HepG2 (cell line): ENCODE data around the gene NOTO. TPM values are rescaled to one million over a fixed set of nuclear protein-coding genes. Genes with fewer than 3 reads are reported as not detected.

Experiments used
- ARID2 ChIP-seq: sonication (generic); formaldehyde crosslinking; IDR thresholded peaks from 2 replicates; pipeline ENCODE4 v1.8.1; 2022; ENCODE audit warnings: mild to moderate bottlenecking, missing genetic modification reagents, borderline replicate concordance
- ARNT ChIP-seq: fragments of 450-650 bp; IDR thresholded peaks from 2 replicates; pipeline ENCODE4 v1.6.1; 2017
- BCL3 ChIP-seq: sonication (generic); formaldehyde crosslinking; IDR thresholded peaks from 2 replicates; pipeline ENCODE4 v1.5.1; 2020; ENCODE audit warnings: mild to moderate bottlenecking, missing genetic modification reagents, moderate library complexity
- CTCF ChIP-seq: sonication (generic); formaldehyde crosslinking; IDR thresholded peaks from 2 replicates; pipeline ENCODE4 v1.5.0; 2020; ENCODE audit warnings: mild to moderate bottlenecking, missing genetic modification reagents, moderate library complexity
- ETV5 ChIP-seq: IDR thresholded peaks from 2 replicates; pipeline ENCODE4 v1.6.1; 2018; ENCODE audit warnings: missing biosample characterization, missing genetic modification reagents, inconsistent platforms, borderline replicate concordance
- KAT7 ChIP-seq: IDR thresholded peaks from 2 replicates; pipeline ENCODE4 v1.6.1; 2018; ENCODE audit warnings: borderline replicate concordance, missing compliant biosample characterization
- KLF13 ChIP-seq: sonication (generic); formaldehyde crosslinking; IDR thresholded peaks from 2 replicates; pipeline ENCODE4 v1.4.0; 2020; ENCODE audit warnings: mild to moderate bottlenecking, missing genetic modification reagents
- MEF2D ChIP-seq: sonication (generic); formaldehyde crosslinking; IDR thresholded peaks from 2 replicates; pipeline ENCODE4 v1.5.1; 2020; ENCODE audit warnings: mild to moderate bottlenecking, missing genetic modification reagents
- NFIB ChIP-seq: sonication (generic); formaldehyde crosslinking; IDR thresholded peaks from 2 replicates; pipeline ENCODE4 v1.9.0; 2021; ENCODE audit warnings: missing genetic modification reagents, mild to moderate bottlenecking, borderline replicate concordance
- NR3C1 ChIP-seq: sonication (generic); formaldehyde crosslinking; IDR thresholded peaks from 2 replicates; pipeline ENCODE4 v1.4.0; 2020; ENCODE audit warnings: missing genetic modification reagents
- RAD21 ChIP-seq: fragments of 450-650 bp; formaldehyde crosslinking; IDR thresholded peaks from 2 replicates; pipeline ENCODE4 v1.5.0; 2020; ENCODE audit warnings: mild to moderate bottlenecking
- SMARCE1 ChIP-seq: fragments of 450-650 bp; IDR thresholded peaks from 2 replicates; pipeline ENCODE4 v1.6.1; 2017; ENCODE audit warnings: borderline replicate concordance
- SP5 ChIP-seq: IDR thresholded peaks from 2 replicates; pipeline ENCODE4 v1.6.1; 2016; ENCODE audit warnings: low read depth, borderline replicate concordance
- TCF7 ChIP-seq: sonication (generic); IDR thresholded peaks from 2 replicates; pipeline ENCODE4 v1.6.1; 2016; ENCODE audit warnings: antibody characterized with exemption, low read depth
- TEAD2 ChIP-seq: sonication (generic); formaldehyde crosslinking; IDR thresholded peaks from 2 replicates; pipeline ENCODE4 v1.9.0; 2021; ENCODE audit warnings: missing genetic modification reagents
- TFDP1 ChIP-seq: IDR thresholded peaks from 2 replicates; pipeline ENCODE4 v1.6.1; 2016; ENCODE audit warnings: missing compliant biosample characterization, missing genetic modification reagents, borderline replicate concordance
- ZFP36 ChIP-seq: fragments of 150-350 bp; IDR thresholded peaks from 2 replicates; pipeline ENCODE4 v1.6.1; 2018; ENCODE audit warnings: borderline replicate concordance, low read length, low read depth; ENCODE audit not compliant: partially characterized antibody
- ZNF30 ChIP-seq: sonication (generic); formaldehyde crosslinking; IDR thresholded peaks from 2 replicates; pipeline ENCODE4 v1.5.0; 2020; ENCODE audit warnings: mild to moderate bottlenecking, missing genetic modification reagents
- ZNF432 ChIP-seq: sonication (generic); formaldehyde crosslinking; IDR thresholded peaks from 2 replicates; pipeline ENCODE4 v1.5.0; 2020; ENCODE audit warnings: missing genetic modification reagents, mild to moderate bottlenecking, borderline replicate concordance
- ZNF570 ChIP-seq: sonication (generic); formaldehyde crosslinking; IDR thresholded peaks from 2 replicates; pipeline ENCODE4 v1.4.0; 2020; ENCODE audit warnings: mild to moderate bottlenecking, missing genetic modification reagents, borderline replicate concordance
- ZNF891 ChIP-seq: sonication (generic); formaldehyde crosslinking; IDR thresholded peaks from 2 replicates; pipeline ENCODE4 v1.5.0; 2020; ENCODE audit warnings: mild to moderate bottlenecking, missing genetic modification reagents
- ZXDC ChIP-seq: sonication (generic); formaldehyde crosslinking; IDR thresholded peaks from 2 replicates; pipeline ENCODE4 v1.5.0; 2020; ENCODE audit warnings: mild to moderate bottlenecking, missing genetic modification reagents
- polyA plus RNA-seq, 8 experiments: library from polyadenylated mRNA; depleted of rRNA in 3 of 8; stranded (reverse) in 7 of 8; unstranded in 1 of 8; fragments of >200 nt; fragmentation: Illumina TruSeq in 4 of 8; extraction: Trizol in 4 of 8; gene quantifications; 2 replicates each; pipeline versions ENCODE4 v1.2.1 to v1.2.3, GENCODE V29; 2011 to 2016; ENCODE audit warnings: low read depth in 4 of 8, missing spikeins in 1 of 8, mixed read lengths in 1 of 8; ENCODE audit not compliant: insufficient read depth in 1 of 8
- total RNA-seq, 5 experiments: library from RNA; depleted of rRNA; stranded (reverse); fragments of >200 nt; fragmentation: Illumina TruSeq; extraction: Trizol; gene quantifications; 2 replicates each; pipeline ENCODE4 v1.2.3, GENCODE V29; 2016; ENCODE audit warnings: low read depth in 1 of 5

The NOTO gene
- total and polyA plus RNA-seq, 2 of the 13 experiments (the other 11 are each of a cell fraction or from before 2014, with no cell fraction given): not detected

GRCh38 chr2:73233932-73234832 is 31.8 kb downstream of the NOTO start, which contains the start of gene CCT7 (continued):
- TF ChIP-seq ZXDC (CRISPR knock-in tag) (peak; percentile 97), TFDP1 (peak; percentile 75; the same call in 1 of the 2 replicates), ETV5 (peak; percentile 58), ARID2 (CRISPR knock-in tag) (peak; percentile 84; the same call in 1 of the 2 replicates), TEAD2 (no peak; the same call in 1 of the 2 replicates), NR3C1 (CRISPR knock-in tag) (no peak), ZFP36 (no peak), MEF2D (CRISPR knock-in tag) (0 out of 2 replicates have a peak, but pooled peaks have one; percentile 57), SMARCE1 (no peak), SP5 (CRISPR knock-in tag) (no peak), KLF13 (CRISPR knock-in tag) (0 out of 2 replicates have a peak, but pooled peaks have one; percentile 68), ZNF30 (no peak), TCF7 (no peak), ZNF570 (CRISPR knock-in tag) (peak; percentile 87; the same call in 1 of the 2 replicates), ZNF432 (CRISPR knock-in tag) (no peak), CTCF (CRISPR knock-in tag) (peak; percentile 24), BCL3 (CRISPR knock-in tag) (no peak), KAT7 (CRISPR knock-in tag) (peak; percentile 81; the same call in 1 of the 2 replicates), NFIB (peak; percentile 81; the same call in 1 of the 2 replicates), ARNT (no peak), RAD21 (peak; percentile 62), ZNF891 (CRISPR knock-in tag) (peak; percentile 79; the same call in 1 of the 2 replicates)
